Measurements from ENCODE around the gene CHD2.

DNA sequence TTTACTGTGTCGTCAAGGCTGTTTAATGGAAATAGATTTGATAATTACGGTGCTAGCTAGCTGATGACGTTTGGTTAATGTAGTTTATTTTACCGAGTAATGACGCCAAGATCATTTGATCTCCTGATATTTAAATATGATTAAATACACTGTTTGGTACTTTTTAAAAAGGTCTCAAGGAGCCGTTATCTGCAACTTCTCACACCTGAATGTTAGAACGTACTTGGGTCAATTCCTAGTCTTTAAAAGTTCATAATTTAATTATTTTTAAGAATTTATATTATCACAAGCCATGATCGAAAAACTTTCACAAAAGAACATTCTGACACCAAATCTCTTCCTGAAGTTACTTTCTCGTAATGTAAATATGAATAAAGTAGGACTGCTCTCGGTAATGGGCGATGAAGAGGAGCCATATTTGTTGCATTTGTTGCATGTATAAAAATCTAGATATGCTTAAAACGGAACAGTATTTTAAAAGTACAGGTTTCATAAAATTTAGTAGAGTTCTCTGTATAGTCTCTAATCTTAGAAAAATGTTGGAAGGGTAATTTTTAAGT lies 16.2 kb upstream of the CHD2 start:
- TF ChIP-seq CTCF (IDR thresholded peaks at IDR 0.05) (no peak), POLR2A (IDR thresholded peaks at IDR 0.05) (no peak)
